Measurements from ENCODE around the gene SIRT2. TPM values are rescaled to one million over a fixed set of nuclear protein-coding genes. Genes with fewer than 3 reads are reported as not detected.
A peak's percentile ranks its signal among the peaks of the same experiment; 100 is the strongest.
"Not testable (repeated sequence)": the region's sequence is repeated elsewhere in the genome, so short reads cannot be mapped to it uniquely, and the experiment has no call there.

Gene SIRT2
- total RNA-seq, 1 experiment from 2014 or later: 53.9 TPM

- no peak for DNase-seq (ENCODE audit: low read depth)
- in situ Hi-C loops (cut with HindIII; ENCODE audit: low pct_unique_long_range_greater_than_20kb, low sequenced_read_pairs): no loop called here
Measured at GRCh38 chr19:38878575-38879399, 20.6 kb downstream of the SIRT2 start.

- in situ Hi-C loops (cut with HindIII; ENCODE audit: low pct_unique_long_range_greater_than_20kb, low sequenced_read_pairs): no loop called here
- no peak for DNase-seq (ENCODE audit: low read depth)
Measured at GRCh38 chr19:38877781-38878574, 21.4 kb downstream of the SIRT2 start, which contains the start of gene RINL. Gene RINL, minus strand, starts transcription at chr19:38878275. Its CDS starts 1,533 bp downstream, at chr19:38876742.

- no peak for DNase-seq (ENCODE audit: low read depth)
- in situ Hi-C loops (cut with HindIII; ENCODE audit: low pct_unique_long_range_greater_than_20kb, low sequenced_read_pairs): no loop called here
Measured at GRCh38 chr19:38875656-38876395, 23.6 kb downstream of the SIRT2 start.

GRCh38 chr19:38873400-38873799 is 26.0 kb downstream of the SIRT2 start:
- in situ Hi-C loops (cut with HindIII; ENCODE audit: low pct_unique_long_range_greater_than_20kb, low sequenced_read_pairs); DNase-seq (ENCODE audit: low read depth): not testable (repeated sequence)

- no peak for DNase-seq (ENCODE audit: low read depth)
- in situ Hi-C loops (cut with HindIII; ENCODE audit: low pct_unique_long_range_greater_than_20kb, low sequenced_read_pairs): no loop called here
Measured at GRCh38 chr19:38870612-38871011, 28.8 kb downstream of the SIRT2 start.

- DNase-seq (ENCODE audit: low read depth): peak; percentile 83
- in situ Hi-C loops (cut with HindIII; ENCODE audit: low pct_unique_long_range_greater_than_20kb, low sequenced_read_pairs): no loop called here
Measured at GRCh38 chr19:38869836-38870607, 29.4 kb downstream of the SIRT2 start.

GRCh38 chr19:38869160-38869835 is 30.1 kb downstream of the SIRT2 start:
- in situ Hi-C loops (cut with HindIII; ENCODE audit: low pct_unique_long_range_greater_than_20kb, low sequenced_read_pairs): no loop called here
- DNase-seq (ENCODE audit: low read depth): no peak

- in situ Hi-C loops (cut with HindIII; ENCODE audit: low pct_unique_long_range_greater_than_20kb, low sequenced_read_pairs): no loop called here
- no peak for DNase-seq (ENCODE audit: low read depth)
Measured at GRCh38 chr19:38868551-38868950, 30.9 kb downstream of the SIRT2 start.

GRCh38 chr19:38867171-38867780 is 32.1 kb downstream of the SIRT2 start:
- in situ Hi-C loops (cut with HindIII; ENCODE audit: low pct_unique_long_range_greater_than_20kb, low sequenced_read_pairs): no loop called here
- no peak for DNase-seq (ENCODE audit: low read depth)

- DNase-seq (ENCODE audit: low read depth): peak; percentile 90
- in situ Hi-C loops (cut with HindIII; ENCODE audit: low pct_unique_long_range_greater_than_20kb, low sequenced_read_pairs): no loop called here
Measured at GRCh38 chr19:38862321-38863059, 36.9 kb downstream of the SIRT2 start.

GRCh38 chr19:38861368-38861767 is 38.0 kb downstream of the SIRT2 start:
- in situ Hi-C loops (cut with HindIII; ENCODE audit: low pct_unique_long_range_greater_than_20kb, low sequenced_read_pairs): no loop called here

GRCh38 chr19:38859631-38860204 is 39.7 kb downstream of the SIRT2 start:
- DNase-seq (ENCODE audit: low read depth): peak; percentile 69
- in situ Hi-C loops (cut with HindIII; ENCODE audit: low pct_unique_long_range_greater_than_20kb, low sequenced_read_pairs): not testable (repeated sequence)

More at GRCh38 chr19:38861368-38861767, 38.0 kb downstream of the SIRT2 start:
- no peak for DNase-seq (ENCODE audit: low read depth)

- in situ Hi-C loops (cut with HindIII; ENCODE audit: low pct_unique_long_range_greater_than_20kb, low sequenced_read_pairs): no loop called here
Measured at GRCh38 chr19:38856813-38857212, 42.6 kb downstream of the SIRT2 start.

GRCh38 chr19:38855751-38856150 is 43.7 kb downstream of the SIRT2 start:
- DNase-seq (ENCODE audit: low read depth); in situ Hi-C loops (cut with HindIII; ENCODE audit: low pct_unique_long_range_greater_than_20kb, low sequenced_read_pairs): not testable (repeated sequence)

More at GRCh38 chr19:38856813-38857212, 42.6 kb downstream of the SIRT2 start:
- no peak for DNase-seq (ENCODE audit: low read depth)

GRCh38 chr19:38854961-38855360 is 44.5 kb downstream of the SIRT2 start:
- DNase-seq (ENCODE audit: low read depth); in situ Hi-C loops (cut with HindIII; ENCODE audit: low pct_unique_long_range_greater_than_20kb, low sequenced_read_pairs): not testable (repeated sequence)

- in situ Hi-C loops (cut with HindIII; ENCODE audit: low pct_unique_long_range_greater_than_20kb, low sequenced_read_pairs): no loop called here
- DNase-seq (ENCODE audit: low read depth): no peak
Measured at GRCh38 chr19:38853214-38853613, 46.2 kb downstream of the SIRT2 start.
